Measurements from ENCODE around the gene CAMK4.

Gene CAMK4

DNA sequence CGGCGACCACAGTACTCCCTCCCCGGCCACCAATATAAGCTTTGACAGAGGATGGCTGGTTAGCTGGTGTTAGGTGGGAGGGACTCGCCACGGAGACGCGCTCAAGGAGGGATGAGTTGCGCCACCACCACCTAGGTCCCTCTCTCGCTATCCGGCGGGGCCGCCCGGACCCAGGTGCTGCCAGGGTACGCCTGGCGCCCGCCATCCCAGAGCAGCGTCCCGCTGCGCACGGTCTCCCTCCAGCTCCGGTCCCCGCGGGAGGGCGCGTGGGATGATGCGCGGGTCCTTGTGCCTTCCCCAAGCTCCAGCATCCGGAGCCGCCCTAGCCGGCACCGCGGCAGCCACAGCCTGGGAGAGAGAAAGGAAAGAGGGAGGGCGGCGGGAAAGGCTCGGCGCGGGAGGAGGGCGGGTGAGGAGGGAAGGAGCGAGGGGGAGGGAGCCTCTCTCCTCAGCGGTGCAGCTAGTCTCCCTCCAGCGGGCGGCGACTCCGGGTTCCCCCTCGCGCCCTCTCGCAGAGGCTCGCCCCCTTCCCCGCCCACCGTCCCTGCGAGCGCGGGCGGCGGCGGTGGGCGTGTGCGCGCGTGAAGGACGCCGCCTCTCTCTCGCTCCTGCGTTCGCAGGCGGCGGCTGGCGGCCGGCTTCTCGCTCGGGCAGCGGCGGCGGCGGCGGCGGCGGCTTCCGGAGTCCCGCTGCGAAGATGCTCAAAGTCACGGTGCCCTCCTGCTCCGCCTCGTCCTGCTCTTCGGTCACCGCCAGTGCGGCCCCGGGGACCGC, at the start of gene CAMK4:
CAMK4 (plus strand) TSS at position 598 of the 774 bp plus-strand sequence; CDS start at position 698, 100 bp downstream.
- peak; percentile 34 to 43 for ATAC-seq

DNA sequence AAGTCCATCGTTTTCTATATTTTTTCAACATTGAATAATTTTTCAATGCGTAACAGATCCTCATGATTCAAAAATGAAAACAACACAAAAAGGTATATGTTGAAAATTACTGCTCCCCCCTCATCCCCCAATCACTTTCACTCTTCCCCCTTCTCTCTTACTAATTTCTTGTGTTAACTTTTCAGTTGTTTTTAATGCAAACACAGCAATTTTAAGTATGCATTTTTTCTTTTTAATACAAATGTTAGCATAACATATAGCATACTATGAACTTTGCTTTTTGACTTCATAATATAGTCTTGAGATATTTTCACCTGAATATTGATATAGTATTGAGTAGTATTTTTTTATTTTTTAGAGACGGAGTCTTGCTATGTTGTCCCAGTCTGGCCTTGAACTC, 41.1 kb upstream of the CAMK4 start:
- no peak for ATAC-seq

DNA sequence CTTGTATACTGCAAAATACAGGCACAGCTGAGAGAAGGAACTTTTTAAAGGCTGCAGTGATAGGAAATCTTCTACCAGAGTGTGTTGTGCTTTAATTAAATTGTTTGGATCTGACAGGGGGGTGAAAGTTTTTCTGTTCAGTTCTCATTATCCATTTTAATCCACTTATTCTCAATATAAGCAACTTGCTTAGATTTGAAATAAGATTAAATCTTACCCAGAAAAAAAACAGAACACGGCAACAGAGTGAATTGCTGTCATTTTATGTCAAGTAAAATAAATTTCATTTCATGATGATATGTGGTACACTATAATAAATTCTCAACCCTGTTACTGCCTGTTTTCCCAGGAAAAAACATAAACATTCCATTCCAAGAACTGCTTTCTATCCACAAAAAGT, 37.1 kb upstream of the CAMK4 start:
- ATAC-seq, result no peak

DNA sequence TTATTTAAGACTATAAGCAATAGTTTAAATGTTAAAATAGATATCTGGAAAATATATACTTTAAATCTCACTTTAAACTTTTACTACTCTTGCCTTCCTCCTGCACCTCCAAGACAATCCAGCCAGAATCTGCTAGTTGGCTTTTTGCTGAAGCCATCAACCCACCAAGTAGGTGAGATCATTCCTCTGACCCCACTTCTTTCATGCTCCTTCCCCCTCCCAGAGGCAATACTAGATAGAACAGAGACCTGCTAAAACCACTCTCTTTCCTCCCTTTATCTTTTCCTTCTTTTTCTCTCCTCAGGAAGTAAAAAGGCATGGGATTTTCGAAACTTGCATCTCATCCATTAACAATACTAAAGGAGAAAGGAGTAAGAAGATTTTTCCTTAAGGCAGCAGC, 30.1 kb upstream of the CAMK4 start:
- ATAC-seq, result no peak

DNA sequence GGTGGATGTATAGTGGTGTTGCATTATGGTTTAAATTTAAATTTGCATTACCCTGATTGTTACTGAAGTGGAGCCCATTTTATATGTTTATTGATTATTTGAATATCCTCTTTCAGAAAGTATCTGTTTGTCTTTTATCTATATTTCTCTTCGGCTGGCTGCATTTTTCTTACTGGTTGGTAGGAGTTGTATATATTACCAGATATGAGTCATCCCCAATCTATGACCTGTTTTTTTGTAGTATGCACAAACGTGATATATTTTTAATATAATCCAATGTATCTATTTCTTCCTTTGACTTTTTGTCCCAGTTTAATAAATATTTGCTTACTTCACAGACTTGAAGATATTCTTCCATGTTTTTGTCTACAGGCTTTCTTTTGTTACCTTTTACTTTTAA, 29.3 kb upstream of the CAMK4 start:
- ATAC-seq, result no peak

DNA sequence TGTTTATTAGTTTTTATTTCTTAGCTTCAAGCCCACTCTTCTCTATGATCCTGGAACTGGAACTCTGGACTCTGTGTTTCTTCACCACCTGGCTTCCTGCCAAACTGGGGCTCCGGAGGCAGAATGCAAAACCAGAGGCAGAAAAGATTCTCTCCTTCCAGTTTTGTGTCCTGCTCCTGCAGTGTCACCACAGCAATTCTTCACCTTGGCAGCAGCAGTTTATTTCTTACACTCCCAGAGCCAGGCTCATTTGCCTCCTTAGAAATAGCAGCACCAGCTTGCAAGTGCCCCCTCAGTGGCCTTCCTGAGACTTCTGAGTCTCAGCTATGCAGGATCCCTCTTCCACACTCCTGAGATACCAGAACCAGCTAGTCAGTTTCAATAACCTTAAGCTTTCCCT, 26.7 kb upstream of the CAMK4 start:
- ATAC-seq, result no peak

DNA sequence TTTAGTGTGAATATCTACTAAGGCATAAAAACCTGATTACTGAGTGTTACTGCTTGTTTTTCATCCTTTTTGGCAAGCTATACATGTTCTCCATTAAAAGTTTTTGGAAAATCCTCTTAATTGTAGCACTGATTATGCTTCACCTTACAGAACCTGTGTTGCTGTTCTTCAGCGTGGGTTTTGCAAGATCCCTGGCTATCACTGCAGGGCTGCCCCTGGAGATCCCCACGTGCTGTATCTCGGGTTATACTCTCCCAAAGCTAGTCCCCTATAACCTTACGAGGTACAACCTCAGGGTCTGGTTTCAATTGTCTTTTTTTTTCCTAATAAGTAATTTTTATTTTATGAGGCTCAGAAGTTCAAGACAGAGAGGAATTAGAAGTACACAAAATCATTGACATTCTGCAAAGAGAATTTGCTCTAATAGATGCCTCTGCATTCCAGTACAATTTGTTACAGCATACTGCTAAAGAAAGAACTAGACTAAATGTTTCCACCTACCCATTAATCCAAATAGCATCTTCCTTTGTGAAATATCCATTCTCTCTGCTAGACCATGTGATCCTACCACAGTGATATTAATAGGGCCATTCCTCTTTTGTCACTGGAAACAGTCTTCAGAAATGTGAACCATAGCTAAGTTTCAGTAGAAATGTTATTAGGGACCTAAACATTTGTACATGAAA, 25.8 kb upstream of the CAMK4 start:
- ATAC-seq, result no peak

DNA sequence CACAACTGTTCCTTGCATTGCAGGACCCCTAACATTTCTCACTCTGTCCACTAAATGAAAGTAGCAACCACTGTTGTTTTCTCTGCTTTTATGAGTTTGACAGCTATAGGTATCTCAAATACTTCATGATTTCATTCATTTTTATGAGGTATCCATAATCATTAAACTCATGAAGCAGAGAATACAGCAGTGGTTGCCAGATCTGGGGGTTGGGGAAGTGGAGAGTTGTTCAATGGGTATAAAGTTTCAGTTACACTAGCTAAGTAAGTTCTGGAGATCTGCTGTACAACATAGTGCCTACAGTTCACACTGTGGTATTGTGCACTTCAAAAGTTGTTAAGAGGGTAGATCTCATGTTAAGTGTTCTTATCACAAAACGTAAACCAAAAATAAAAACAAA, 23.4 kb upstream of the CAMK4 start:
- ATAC-seq, result no peak

DNA sequence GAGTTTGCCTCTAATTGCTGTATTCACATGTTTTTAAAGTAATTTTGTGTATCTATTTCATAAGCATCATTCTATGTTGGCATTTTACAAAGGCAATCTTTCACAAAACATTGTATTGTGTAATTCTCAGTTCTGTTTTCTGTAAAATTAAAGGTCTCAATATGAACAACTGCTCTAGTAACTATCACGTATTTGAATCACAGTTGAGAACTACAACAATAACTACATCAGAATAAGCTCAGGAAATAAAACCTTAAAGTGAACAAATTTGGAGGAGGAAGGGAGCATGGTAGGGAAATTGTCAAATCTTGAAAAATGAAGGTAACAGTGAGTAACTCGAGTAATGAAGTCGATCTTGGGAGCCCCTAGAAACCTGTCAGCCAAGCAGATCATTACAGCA, 22.5 kb upstream of the CAMK4 start:
- ATAC-seq, result no peak

DNA sequence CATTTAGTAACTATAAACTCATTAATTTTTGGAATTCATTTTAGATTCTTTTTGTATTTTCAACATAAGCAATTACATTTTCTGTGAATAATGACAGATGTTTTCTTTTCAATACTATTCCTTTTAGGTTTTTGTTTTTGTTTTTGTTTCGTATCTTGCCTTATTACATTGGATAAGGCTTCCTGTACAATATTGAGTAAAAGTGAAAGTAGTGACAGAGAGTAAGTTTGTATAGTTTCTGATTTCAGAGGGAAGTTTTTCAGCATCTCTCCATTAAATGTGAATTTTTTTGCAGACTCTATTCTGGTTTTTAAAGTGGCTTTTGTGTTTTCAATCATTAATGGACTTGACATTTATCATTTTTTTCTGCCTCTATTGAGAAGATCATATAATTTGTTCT, 12.8 kb upstream of the CAMK4 start:
- no peak for ATAC-seq

DNA sequence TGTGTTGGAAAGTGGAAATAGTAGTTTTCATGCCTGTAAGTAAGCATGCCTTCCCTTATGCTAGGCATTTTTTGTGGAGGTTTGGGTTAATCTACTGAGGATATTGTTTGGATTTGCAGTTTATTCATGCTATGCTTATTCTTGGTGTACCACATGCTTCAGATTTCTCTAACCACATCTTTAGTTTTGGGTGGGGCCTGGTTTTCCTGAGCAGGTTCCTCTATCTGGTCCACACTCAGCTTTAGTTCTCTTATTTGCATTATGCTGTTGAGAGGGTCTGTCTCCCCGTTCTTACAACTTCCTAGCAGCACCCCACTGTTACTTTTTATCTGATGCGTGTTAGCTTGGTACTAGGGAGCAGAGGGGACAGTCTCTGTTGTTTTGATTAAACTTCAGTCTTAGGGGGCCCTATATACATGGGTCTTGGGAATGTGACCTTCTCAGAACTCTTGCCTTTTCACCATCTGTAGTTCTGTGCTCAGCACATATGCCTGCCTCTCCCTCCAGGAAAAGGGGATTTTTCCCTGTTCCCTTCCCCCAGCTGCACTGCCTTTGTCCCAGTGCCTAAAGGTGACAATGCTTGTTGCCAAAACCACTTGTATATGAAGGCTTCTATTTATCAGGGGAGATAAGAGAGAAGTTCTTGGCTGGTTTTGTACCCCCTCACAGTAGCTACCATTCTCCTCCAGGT, 10.0 kb upstream of the CAMK4 start:
- no peak for ATAC-seq

DNA sequence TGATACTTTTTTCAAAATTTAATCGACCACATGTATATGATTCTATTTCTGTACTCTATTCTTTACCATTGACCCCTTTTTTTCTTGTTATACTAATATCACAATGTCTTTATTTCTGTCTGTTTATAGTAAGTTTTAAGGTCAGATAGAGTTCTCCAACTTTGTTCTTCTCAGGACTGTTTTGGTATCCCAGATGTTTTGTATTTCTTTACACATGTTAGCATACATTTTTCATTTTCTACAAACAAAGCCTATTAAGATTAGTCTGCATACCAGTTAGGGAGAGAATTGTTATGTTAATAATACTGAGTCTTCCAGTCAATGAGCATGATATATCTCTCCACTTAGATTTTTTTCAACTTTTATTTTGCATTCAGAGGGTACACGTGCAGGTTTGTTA, 8.2 kb upstream of the CAMK4 start:
- no peak for ATAC-seq

DNA sequence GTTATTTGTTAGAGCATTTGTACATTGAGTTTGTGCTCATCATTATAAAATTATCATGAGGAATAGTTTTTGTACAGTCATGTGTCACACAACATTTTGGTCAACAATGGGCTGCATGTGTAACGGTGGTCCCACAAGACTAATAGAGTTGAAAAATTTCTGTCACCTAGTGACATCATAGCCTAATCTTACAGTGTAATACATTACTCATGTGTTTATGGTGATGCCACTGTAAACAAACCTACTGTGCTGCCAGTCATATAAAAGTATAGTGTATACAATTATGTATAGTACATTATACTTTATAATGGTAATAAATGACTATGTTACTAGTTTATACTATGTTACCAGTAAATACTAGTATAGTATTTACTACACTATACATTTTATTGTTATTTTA, 3.0 kb upstream of the CAMK4 start:
- no peak for ATAC-seq

DNA sequence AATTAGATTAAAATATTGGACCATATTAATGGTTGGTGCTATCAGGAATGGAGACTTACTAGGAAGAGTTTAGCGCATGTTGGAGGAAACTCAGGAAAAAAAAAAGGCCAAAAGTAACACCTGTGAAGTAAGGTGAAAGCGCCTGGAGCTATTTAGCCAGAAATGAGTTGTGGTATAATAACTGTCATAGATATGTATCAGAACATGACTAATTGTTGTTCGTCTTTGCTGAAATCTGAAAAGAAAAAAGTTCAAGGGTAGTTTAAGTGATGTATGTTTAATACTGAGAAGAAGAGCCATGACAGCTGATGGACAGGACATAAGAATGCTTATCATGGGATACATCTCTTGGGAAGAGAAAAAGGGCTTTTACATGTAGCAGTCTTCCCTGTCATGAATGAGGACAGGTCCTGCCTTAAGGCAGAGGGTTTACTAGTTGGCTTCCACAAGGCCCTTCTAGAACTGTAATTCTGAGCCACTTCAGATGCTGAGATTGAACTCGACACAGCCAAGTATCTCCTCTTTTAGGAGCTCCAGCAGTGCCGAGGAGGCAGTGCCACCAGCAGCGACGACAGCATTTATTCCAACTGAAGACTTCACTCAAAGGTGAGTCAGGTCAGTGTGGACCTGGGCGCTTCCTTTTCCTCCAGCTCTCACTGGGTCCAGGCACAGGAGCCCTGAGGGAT, 940 bp upstream of the CAMK4 start:
- peak; percentile 36 to 39 for ATAC-seq

DNA sequence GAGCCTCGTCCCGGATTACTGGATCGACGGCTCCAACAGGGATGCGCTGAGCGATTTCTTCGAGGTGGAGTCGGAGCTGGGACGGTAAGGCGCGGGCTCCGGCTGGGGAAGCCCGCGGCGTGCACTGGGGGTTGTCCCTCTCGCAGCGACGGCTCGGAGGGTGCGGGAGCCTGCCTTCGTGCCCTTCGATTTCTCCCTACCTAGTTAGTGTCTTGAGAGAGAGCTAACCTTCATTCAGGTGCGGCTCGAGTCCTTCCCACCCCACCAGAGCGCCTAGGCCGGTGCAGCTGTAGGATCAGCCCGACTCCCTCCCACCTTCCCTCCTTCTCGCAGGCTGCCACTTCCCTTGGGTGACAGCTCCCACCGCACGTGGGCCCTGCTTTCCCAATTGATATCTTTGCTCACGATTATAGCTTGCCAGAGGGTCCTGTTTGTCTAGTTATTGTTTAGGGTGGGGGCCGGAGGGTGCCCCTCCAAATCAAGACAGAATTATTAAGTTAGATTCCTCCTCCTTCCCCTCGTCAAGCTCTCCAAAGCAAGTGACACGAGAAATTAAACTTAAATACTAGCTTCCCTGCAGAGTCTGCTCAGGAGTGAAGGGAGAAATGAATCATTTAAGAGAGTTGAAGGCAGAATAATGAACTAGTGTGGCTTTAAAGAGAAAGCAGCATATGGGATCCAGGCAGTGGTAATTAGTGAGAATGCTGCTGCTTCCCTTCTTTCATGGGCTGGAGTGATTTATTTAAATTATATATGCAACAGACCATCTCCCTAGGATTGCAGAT, 569 bp downstream of the CAMK4 start:
- peak in 1 of 2 donors; percentile 1 for ATAC-seq

DNA sequence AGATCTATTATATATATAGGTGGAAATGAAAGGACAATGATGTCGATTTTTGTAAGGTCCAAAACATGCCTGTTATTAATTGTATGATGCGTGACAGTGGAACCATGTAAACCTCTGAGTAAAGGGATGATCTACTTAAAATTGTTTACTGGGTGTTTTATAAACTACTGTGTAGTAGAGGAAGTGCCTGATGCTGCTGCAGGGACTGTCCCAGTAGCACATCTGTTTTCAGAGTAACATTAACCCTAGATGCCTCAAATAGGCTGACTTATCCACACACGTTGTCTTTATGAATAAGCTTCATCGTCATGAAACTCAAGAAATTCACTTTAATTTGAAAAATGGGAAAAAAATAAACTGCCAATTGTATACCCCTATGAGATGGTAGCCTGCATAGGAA, 1.7 kb downstream of the CAMK4 start:
- peak; percentile 33 to 42 for ATAC-seq

DNA sequence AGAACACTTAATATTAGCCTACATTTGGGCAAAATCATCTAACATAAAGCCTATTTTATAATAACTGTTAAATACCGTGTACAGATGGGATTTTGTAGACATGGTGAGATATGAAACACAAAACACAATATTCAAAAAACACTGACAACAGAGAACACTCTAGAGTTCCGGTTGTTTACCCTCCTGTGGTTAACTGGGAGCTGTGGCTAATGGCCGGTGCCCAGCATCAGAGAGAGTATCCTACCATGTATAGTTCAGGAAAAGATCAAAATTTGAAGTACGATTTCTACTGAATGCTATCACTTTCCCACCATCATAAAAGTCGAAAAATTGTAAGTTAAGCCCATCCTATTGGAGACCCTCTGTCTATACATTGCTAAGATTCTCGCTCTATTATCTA, 2.4 kb downstream of the CAMK4 start:
- no peak for ATAC-seq

DNA sequence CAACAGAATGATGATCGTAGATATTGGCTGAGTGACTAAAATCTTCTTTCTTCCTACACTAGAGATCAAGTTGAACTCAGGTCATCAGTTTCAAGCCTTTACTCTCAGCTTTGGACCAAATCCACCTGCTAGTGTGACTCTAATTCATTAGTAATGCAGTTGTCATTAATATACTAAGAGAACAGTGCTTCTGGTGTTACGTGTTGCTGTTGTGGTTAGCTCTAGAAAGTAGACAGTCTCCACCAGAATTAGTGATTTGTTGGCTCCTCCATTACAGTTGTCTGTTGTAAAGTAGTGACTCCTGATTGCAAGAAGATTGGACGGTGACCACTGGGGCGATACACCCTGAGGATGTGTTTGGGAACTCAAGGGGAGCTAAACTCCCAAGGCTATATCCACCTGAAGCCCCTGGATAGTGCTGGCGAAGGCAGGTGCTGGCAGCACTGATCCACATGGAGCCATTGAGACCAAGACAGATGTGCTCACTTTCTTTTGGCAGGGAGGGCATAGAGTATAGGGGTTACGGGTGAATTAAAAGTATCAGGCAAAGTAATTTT, 3.1 kb downstream of the CAMK4 start:
- peak; percentile 55 to 61 for ATAC-seq

DNA sequence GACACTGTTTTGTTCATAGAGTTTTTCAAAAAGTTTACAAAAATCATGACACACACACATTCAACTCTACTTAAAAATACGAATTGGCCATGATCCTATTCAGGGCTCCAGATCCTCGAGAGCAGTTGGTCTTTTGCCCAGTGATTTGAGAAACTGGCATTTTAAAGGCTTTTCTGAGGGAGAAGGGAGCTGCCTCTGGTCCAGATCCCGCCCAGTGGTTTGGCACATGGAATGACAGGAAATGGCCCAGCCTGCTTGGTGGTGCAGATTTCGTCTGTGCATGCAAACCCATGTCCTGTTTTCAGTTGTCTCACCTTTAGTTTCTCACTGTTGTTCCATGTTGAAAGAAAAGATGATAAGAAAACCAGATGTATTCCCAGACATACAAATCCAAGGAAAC, 3.6 kb downstream of the CAMK4 start:
- ATAC-seq, result no peak

DNA sequence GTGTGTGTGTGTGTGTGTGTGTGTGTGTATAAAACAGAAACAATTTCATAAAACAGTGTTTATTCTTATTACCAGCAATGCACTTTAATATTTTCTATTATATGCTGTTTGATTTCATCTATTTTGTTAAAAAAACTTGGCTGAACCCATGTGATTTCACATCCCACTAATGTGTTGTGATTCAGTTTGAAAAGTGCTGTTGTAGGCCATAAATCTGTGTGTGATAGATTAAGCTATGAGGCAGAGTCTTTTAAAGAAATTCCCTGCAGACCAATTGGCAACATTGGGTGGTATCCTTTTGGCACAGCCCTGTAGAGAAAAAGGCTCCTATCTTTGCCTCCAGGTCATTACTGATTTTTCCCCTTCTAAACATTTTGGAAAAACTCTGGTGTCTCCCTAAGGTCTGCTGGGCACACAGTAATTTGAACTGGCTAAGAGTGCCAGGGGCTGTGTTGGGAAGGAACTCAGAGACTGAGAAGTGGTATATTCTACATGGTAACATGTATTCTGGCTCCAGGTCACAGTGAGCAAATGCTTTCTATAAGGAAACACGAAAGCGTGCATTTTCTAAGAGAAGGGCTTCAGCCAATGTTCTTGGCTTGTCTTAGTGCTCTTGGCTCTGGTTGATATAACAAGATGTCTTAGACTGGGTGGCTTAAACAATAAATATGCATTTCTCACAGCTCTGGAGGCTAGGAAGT, 4.5 kb downstream of the CAMK4 start:
- ATAC-seq, result no peak

DNA sequence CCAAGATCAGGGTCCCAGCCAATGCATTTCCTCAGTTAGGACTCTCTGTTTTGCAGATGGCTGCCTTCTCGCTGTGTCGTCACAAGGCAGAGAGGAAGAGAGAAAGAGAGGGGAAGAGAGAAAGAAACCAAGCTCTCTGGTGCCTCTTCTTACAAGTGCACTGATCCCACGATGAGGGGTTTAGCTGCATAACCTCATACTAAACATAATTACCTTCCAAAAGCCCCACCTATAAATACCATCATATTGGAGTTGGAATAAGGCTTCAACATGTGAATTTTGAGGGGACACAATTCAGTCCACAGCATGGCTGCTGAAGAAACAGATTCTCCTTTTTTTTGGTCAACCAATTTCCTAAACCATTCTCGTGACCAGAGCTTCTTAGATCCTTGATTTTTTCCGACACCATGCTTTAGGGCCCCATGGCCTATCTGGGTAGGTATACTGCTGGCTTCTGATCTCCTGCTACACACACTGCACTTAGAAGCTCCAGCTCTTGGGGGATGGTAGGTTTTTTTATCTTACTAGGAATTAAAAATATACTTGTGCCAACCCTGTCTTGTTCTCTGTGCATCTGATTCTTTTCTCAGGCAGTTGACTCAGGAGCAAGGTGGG, 5.1 kb downstream of the CAMK4 start:
- no peak for ATAC-seq

All from activated CD4-positive, CD25-positive, alpha-beta regulatory T cell treated with anti-CD3 and anti-CD28 coated beads, Interleukin-2, amount 50 U/mL, for 24 hours (primary cell).